AG04450 (cell line): ENCODE data around the gene RHOA. TPM values are rescaled to one million over a fixed set of nuclear protein-coding genes. Genes with fewer than 3 reads are reported as not detected.

Experiments used
- CTCF ChIA-PET: fragments of 300-600, 350-600 bp; formaldehyde crosslinking; extraction: SDS; loops from one replicate; lab custom pipeline; 2022; ENCODE audit warnings: antibody characterized with exemption, inconsistent platforms; lab: Charles Lee
- POLR2A ChIA-PET: fragments of 350-600 bp; formaldehyde crosslinking; extraction: SDS; loops from one replicate; lab custom pipeline; 2021; ENCODE audit warnings: antibody characterized with exemption, inconsistent platforms; lab: Yijun Ruan, JAX
- DNase-seq: peaks from one replicate; pipeline ENCODE4 v3.0.0-alpha.2; 2011; ENCODE audit warnings: low read depth, low spot score
- H3K27ac ChIP-seq: one replicate; pipeline ENCODE4 v1.5.1; 2012; ENCODE audit warnings: low read depth, low read length, control low read depth
- H3K27me3 ChIP-seq: one replicate; pipeline ENCODE4 v1.6.0; 2012; ENCODE audit warnings: low read length; ENCODE audit not compliant: control insufficient read depth, insufficient read depth
- H3K4me3 ChIP-seq: 2 replicates; pipeline ENCODE4 v1.5.1; 2011; ENCODE audit warnings: mild to moderate bottlenecking, low read depth, low read length, control low read depth
- H3K9me3 ChIP-seq: 2 replicates; pipeline ENCODE4 v1.5.1; 2012; ENCODE audit warnings: low read length; ENCODE audit not compliant: control insufficient read depth, insufficient read depth
- polyA plus RNA-seq: library from polyadenylated mRNA; depleted of rRNA; stranded (reverse); fragments of >200 nt; gene quantifications from 2 replicates; pipeline ENCODE4 v1.2.3, GENCODE V29; 2011
- TF ChIP-seq, protein P1 (sequence below): IDR thresholded peaks from 2 replicates; pipeline ENCODE4 v1.5.1; 2011; ENCODE audit warnings: low read depth, low read length, control low read depth, inconsistent platforms

RHOA gene
- polyA plus RNA-seq, 1 experiment: 505 TPM

DNA sequence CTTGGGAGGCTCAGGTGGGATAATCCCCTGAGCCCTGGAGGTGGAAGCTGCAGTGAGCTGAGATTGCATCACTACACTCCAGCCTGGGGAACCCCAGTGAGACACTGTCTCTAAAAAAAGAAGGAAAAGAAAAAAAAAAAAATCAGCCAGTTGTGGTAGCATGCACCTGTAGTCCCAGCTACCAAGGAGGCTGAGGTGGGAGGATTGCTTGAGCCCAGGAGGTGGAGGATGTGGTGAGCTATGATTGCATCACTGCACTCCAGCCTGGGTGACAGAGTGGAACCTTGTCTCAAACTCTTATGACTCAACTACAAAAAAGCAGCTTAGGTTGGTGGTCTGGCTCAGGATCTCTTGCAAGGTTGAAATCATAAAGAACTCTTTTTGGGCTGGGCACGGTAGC, 34.3 kb downstream of the RHOA start:
- DNase-seq: no peak
- CTCF ChIA-PET: no interaction called here
- Histone ChIP-seq H3K4me3 (no peak overlapping the region), H3K27ac (no peak overlapping the region), H3K9me3 (peaks cover 21% of the 10 kb centered on the region), H3K27me3 (no peaks in the 10 kb centered on the region)
- TF ChIP-seq, protein P1, sequence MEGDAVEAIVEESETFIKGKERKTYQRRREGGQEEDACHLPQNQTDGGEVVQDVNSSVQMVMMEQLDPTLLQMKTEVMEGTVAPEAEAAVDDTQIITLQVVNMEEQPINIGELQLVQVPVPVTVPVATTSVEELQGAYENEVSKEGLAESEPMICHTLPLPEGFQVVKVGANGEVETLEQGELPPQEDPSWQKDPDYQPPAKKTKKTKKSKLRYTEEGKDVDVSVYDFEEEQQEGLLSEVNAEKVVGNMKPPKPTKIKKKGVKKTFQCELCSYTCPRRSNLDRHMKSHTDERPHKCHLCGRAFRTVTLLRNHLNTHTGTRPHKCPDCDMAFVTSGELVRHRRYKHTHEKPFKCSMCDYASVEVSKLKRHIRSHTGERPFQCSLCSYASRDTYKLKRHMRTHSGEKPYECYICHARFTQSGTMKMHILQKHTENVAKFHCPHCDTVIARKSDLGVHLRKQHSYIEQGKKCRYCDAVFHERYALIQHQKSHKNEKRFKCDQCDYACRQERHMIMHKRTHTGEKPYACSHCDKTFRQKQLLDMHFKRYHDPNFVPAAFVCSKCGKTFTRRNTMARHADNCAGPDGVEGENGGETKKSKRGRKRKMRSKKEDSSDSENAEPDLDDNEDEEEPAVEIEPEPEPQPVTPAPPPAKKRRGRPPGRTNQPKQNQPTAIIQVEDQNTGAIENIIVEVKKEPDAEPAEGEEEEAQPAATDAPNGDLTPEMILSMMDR: no peak
- POLR2A ChIA-PET: no interaction called here

DNA sequence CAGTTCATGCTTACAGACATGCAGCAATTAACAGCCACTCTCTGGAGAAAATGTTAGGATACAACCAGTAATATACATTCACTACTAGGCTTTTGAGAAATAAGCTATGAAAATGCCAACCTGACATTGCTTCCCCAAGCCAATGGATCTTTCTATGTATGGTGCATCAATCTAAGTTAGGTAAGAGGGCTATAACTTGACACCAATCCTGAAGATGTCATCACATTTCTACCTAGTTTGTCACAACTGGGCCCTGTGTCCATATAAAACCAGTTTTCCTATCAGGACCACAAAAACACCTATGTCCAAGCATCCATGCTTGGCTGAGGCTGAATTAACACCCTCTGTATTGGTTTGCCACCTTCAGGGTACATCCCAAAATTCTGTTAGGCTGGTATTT, 39.8 kb downstream of the RHOA start:
- Histone ChIP-seq H3K9me3 (peaks cover 1% of the 10 kb centered on the region), H3K27me3 (no peaks in the 10 kb centered on the region), H3K27ac (no peak overlapping the region), H3K4me3 (no peak overlapping the region)
- no peak for DNase-seq
- CTCF ChIA-PET: no interaction called here
- POLR2A ChIA-PET: no interaction called here
- TF ChIP-seq, protein P1: no peak

DNA sequence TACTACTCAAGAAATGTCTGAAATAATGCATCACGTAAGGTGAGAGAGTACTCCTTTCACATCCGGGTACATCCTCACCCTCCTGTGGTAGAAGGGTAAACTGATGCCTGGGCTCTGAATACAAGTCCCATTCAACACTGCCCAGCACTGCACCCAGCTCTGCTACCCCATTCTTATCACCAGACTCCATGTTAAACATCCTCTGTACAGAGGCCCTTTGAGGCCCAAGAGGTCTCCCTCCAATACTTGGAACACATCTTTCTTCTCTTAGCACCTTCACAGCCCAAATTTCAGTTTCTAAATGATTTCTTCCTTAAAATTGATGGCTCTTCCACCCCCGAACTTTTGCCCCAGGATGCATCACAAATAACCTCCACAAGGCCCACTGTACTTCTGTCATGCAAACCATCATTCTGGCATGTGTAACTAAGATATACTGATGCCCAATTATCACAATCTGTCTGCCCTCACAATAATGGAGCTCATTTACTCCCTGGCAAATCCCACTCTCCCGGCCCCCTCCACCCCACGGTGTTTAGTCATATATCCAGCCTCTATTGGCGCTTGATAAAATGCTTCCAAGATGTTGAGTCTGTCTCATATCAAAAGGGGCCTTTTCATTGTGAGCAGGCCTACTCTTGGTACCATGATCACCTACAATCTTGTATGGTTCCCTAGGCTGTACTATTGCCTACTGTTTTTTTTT, 41.0 kb downstream of the RHOA start:
- Histone ChIP-seq H3K27ac (no peak overlapping the region), H3K9me3 (no peaks in the 10 kb centered on the region; the same call in 1 of the 2 replicates), H3K27me3 (no peaks in the 10 kb centered on the region), H3K4me3 (no peak overlapping the region)
- TF ChIP-seq, protein P1: no peak
- CTCF ChIA-PET: no interaction called here
- no peak for DNase-seq
- POLR2A ChIA-PET: no interaction called here

DNA sequence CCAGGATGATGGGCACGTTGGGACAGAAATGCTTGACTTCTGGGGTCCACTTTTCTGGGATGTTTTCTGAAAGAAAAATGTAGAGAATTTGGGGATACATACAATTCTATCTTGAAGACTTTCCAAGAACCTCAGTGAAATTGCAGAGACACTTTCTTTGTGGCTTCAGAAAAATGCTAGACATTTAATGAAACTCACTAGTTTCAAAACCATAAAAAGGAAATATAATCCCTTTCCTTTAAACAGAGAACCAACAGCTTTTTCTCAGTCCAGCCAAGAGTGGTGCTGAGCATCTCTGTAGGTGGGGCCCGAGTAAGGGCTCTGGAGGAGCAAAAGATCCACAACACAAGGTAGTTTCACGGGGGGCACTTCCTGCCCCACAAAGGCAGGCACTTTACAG, 49.2 kb downstream of the RHOA start:
- no peak for DNase-seq
- TF ChIP-seq, protein P1: no peak

DNA sequence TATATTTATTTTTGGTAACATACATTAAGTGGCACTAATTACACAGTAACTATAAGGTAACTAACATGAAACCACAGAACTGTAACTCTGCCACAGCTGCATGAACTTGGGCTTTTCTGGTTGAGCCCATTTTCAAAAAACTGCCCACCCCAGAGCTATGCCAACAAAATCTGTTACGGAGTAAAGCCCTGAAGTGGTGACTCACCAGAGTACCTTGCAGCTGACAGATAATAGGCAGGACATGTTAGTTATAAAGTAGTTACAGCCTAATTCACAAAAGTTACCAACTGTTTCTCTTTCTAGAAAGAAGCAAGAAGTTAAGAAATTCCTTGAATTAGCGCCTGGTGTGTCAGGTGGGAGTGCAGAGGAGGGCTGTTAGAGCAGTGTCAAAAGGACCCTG, 52.2 kb downstream of the RHOA start:
- DNase-seq: no peak
- CTCF ChIA-PET: no interaction called here
- no peak overlapping the region for H3K4me3 ChIP-seq
- H3K27ac ChIP-seq: no peak overlapping the region
- no peaks in the 10 kb centered on the region for H3K27me3 ChIP-seq
- no peaks in the 10 kb centered on the region; the same call in 1 of the 2 replicates for H3K9me3 ChIP-seq
- POLR2A ChIA-PET: interaction anchor here (1.1 to 1.3 kb wide), 2 partner anchors 19 to 50 kb away, joined by 4 read pairs; partner anchors contain the start of gene USP4
- TF ChIP-seq, protein P1: no peak

More for the DNA sequence above, 49.2 kb downstream of the RHOA start:
- Histone ChIP-seq H3K4me3 (no peak overlapping the region), H3K9me3 (no peaks in the 10 kb centered on the region; the same call in 1 of the 2 replicates), H3K27me3 (no peaks in the 10 kb centered on the region), H3K27ac (peak overlapping the region; percentile 68)
- ChIA-PET POLR2A (interaction anchor here (0.6 to 1.8 kb wide), 5 partner anchors 10 to 67 kb away, joined by 3 to 7 read pairs (median 5); partner anchors contain the start of genes NICN1, RHOA, TCTA and USP4), CTCF (interaction anchor here (0.7 to 1.6 kb wide), 2 partner anchors 23 to 177 kb away, joined by 3 to 4 read pairs; partner anchors contain the start of gene USP4)
